GM18511 (cell line): ENCODE results near the gene SLC1A5.
"Not testable (repeated sequence)": the region's sequence is repeated elsewhere in the genome, so short reads cannot be mapped to it uniquely, and the experiment has no call there.

Experiments used
- ATAC-seq: cut with Tn5 transposase; IDR thresholded peaks from one replicate; pipeline ENCODE4 v1.9.1; 2021; ENCODE audit warnings: mild to moderate bottlenecking, moderate library complexity; ENCODE audit not compliant: unreplicated experiment

SLC1A5 gene

GRCh38 chr19:46788262-46788967, at the start of gene SLC1A5:
Gene SLC1A5, minus strand, starts transcription at chr19:46788594. Its CDS starts 629 bp downstream, at chr19:46787965.
- ATAC-seq = peak; percentile 63

GRCh38 chr19:46838160-46838559, 49.8 kb upstream of the SLC1A5 start:
- no peak for ATAC-seq

- no peak for ATAC-seq
These were observed 46.6 kb upstream of the SLC1A5 start for GRCh38 chr19:46834984-46835383.

GRCh38 chr19:46834121-46834520, 45.7 kb upstream of the SLC1A5 start:
- ATAC-seq = no peak

- ATAC-seq = no peak
These were observed 42.5 kb upstream of the SLC1A5 start for GRCh38 chr19:46830864-46831263.

- no peak for ATAC-seq
These were observed 40.1 kb upstream of the SLC1A5 start for GRCh38 chr19:46828484-46828883.

- ATAC-seq = no peak
These were observed 37.3 kb upstream of the SLC1A5 start for GRCh38 chr19:46825731-46826055.

GRCh38 chr19:46824890-46825730, 36.7 kb upstream of the SLC1A5 start:
- ATAC-seq = no peak

GRCh38 chr19:46823049-46823448, 34.7 kb upstream of the SLC1A5 start:
- no peak for ATAC-seq

GRCh38 chr19:46822410-46822787, 34.0 kb upstream of the SLC1A5 start:
- ATAC-seq = not testable (repeated sequence)

- peak; percentile 66 for ATAC-seq
These were observed 33.4 kb upstream of the SLC1A5 start for GRCh38 chr19:46821512-46822409.

- ATAC-seq = no peak
These were observed 30.4 kb upstream of the SLC1A5 start for GRCh38 chr19:46818812-46819211.

- ATAC-seq = no peak
These were observed 27.6 kb upstream of the SLC1A5 start for GRCh38 chr19:46815833-46816627.

- no peak for ATAC-seq
These were observed 25.5 kb upstream of the SLC1A5 start for GRCh38 chr19:46813839-46814358.

- ATAC-seq = no peak
These were observed 24.8 kb upstream of the SLC1A5 start for GRCh38 chr19:46812977-46813838.

GRCh38 chr19:46809534-46810272, 21.3 kb upstream of the SLC1A5 start:
- no peak for ATAC-seq

GRCh38 chr19:46806656-46807055, 18.3 kb upstream of the SLC1A5 start:
- no peak for ATAC-seq

GRCh38 chr19:46804432-46804831, 16.0 kb upstream of the SLC1A5 start:
- ATAC-seq = not testable (repeated sequence)

- no peak for ATAC-seq
These were observed 15.2 kb upstream of the SLC1A5 start for GRCh38 chr19:46803555-46803954.
